ENCODE data around the gene CUBN. TPM values are rescaled to one million over a fixed set of nuclear protein-coding genes. Genes with fewer than 3 reads are reported as not detected.

Gene CUBN
- total RNA-seq, 1 donor from 2014 or later, result 1.5 TPM

- H3K4me3 Mint-ChIP-seq (ENCODE audit: low read depth), result no peak overlapping the region
- H3K4me1 Mint-ChIP-seq (ENCODE audit: low read depth), result peaks cover 25% of the 10 kb centered on the region
- TF ChIP-seq CTCF (IDR thresholded peaks at IDR 0.05; ENCODE audit: unreplicated experiment), result no peak
- H3K27ac Mint-ChIP-seq, result no peak overlapping the region
- H3K9me3 Mint-ChIP-seq (ENCODE audit: low read depth), result no peaks in the 10 kb centered on the region
- peaks cover 3% of the 10 kb centered on the region for H3K27me3 Mint-ChIP-seq
- peaks cover 2% of the 10 kb centered on the region for H3K36me3 Mint-ChIP-seq (ENCODE audit: insufficient read depth)
- DNase-seq (ENCODE audit: low spot score, unreplicated experiment), result no peak
Observed at GRCh38 chr10:17138460-17139042, 8.9 kb upstream of the CUBN start.

DNA sequence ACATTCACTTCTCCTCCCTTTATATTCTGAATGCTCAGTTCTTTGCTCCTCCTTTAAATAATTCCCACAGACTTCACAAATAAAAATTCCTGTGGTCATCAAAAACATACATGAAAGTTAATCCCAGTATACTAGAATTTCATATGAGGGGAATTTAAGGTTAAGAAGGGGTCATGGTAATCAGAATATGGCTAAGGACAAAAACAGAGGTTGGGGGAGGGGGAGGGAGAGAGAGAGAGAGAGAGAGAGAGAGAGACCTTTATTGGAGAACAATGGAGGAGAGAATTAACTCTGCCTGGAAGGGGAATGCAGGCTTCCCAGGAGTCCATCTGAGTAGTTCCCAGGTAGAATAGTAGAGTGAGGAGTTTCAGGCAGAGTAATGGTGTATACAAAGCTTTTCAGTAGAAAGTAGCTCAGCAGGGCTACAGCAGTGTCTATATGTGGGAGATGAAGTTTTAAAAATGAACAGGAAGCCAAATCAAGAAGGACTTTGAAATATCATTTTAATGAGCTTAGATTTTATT lies 5.2 kb upstream of the CUBN start:
- no peak for DNase-seq (ENCODE audit: low spot score, unreplicated experiment)
- no peaks in the 10 kb centered on the region for H3K36me3 Mint-ChIP-seq (ENCODE audit: insufficient read depth)
- no peaks in the 10 kb centered on the region for H3K9me3 Mint-ChIP-seq (ENCODE audit: low read depth)
- no peak for TF ChIP-seq CTCF (IDR thresholded peaks at IDR 0.05; ENCODE audit: unreplicated experiment)
- H3K27me3 Mint-ChIP-seq, result peaks cover 3% of the 10 kb centered on the region
- H3K4me1 Mint-ChIP-seq (ENCODE audit: low read depth), result peaks cover 48% of the 10 kb centered on the region
- H3K27ac Mint-ChIP-seq, result no peak overlapping the region
- H3K4me3 Mint-ChIP-seq (ENCODE audit: low read depth), result no peak overlapping the region

- H3K27me3 Mint-ChIP-seq, result peaks cover 2% of the 10 kb centered on the region
Observed at GRCh38 chr10:17134282-17134681, 4.7 kb upstream of the CUBN start.

DNA sequence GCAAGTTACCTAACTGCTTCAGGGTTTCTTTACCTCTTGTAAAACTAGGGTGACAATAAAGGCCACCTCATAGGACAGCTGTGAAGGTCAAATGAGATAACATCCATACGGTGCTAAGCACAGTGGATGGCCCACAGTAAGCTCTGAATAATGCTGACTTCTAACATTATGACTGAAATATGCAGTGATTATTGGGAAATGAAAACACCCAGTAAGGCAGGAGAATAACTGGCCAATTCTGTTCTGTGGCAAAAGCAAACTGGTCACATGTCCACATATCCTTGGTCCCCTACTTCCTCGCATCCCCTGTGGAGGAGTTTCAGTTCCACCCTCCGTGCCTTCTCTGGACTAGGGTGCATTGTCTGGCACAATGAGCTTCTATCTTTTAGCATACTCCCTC lies 1.4 kb downstream of the CUBN start:
- H3K4me1 Mint-ChIP-seq (ENCODE audit: low read depth), result peaks cover 38% of the 10 kb centered on the region
- H3K36me3 Mint-ChIP-seq (ENCODE audit: insufficient read depth), result no peaks in the 10 kb centered on the region
- H3K27me3 Mint-ChIP-seq, result no peaks in the 10 kb centered on the region
- H3K27ac Mint-ChIP-seq, result no peak overlapping the region
- no peak overlapping the region for H3K4me3 Mint-ChIP-seq (ENCODE audit: low read depth)
- TF ChIP-seq CTCF (IDR thresholded peaks at IDR 0.05; ENCODE audit: unreplicated experiment), result no peak
- DNase-seq (ENCODE audit: low spot score, unreplicated experiment), result no peak
- H3K9me3 Mint-ChIP-seq (ENCODE audit: low read depth), result peaks cover 4% of the 10 kb centered on the region

More at GRCh38 chr10:17134282-17134681, 4.7 kb upstream of the CUBN start:
- H3K27ac Mint-ChIP-seq, result no peak overlapping the region
- DNase-seq (ENCODE audit: low spot score, unreplicated experiment), result no peak
- H3K9me3 Mint-ChIP-seq (ENCODE audit: low read depth), result no peaks in the 10 kb centered on the region
- H3K4me1 Mint-ChIP-seq (ENCODE audit: low read depth), result peaks cover 51% of the 10 kb centered on the region
- TF ChIP-seq CTCF (IDR thresholded peaks at IDR 0.05; ENCODE audit: unreplicated experiment), result no peak
- H3K4me3 Mint-ChIP-seq (ENCODE audit: low read depth), result no peak overlapping the region
- no peaks in the 10 kb centered on the region for H3K36me3 Mint-ChIP-seq (ENCODE audit: insufficient read depth)

DNA sequence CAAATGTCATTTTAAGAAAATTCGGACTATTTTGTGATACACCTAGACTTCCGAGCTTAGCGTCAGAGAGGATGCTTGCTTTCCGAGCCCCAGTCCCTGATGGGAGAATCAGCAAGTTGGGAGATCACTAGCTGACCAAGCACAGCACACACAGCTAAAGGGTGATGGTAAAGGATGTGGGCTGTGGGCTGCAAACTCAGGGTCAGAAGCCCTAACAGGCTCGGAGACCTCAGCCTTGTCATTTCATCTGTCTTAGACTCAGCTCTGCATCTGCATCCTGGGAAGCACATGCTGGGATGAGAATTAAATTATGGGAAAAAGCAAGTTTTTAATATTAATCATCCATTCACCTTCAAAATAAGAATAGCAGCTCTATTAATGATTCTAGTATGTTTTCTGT lies 3.3 kb downstream of the CUBN start:
- no peak overlapping the region for H3K27ac Mint-ChIP-seq
- peaks cover 32% of the 10 kb centered on the region for H3K4me1 Mint-ChIP-seq (ENCODE audit: low read depth)
- no peaks in the 10 kb centered on the region for H3K36me3 Mint-ChIP-seq (ENCODE audit: insufficient read depth)
- H3K27me3 Mint-ChIP-seq, result no peaks in the 10 kb centered on the region
- TF ChIP-seq CTCF (IDR thresholded peaks at IDR 0.05; ENCODE audit: unreplicated experiment), result no peak
- no peak for DNase-seq (ENCODE audit: low spot score, unreplicated experiment)
- H3K9me3 Mint-ChIP-seq (ENCODE audit: low read depth), result peaks cover 4% of the 10 kb centered on the region
- H3K4me3 Mint-ChIP-seq (ENCODE audit: low read depth), result no peak overlapping the region
